HepG2 (cell line): ENCODE measurements around the gene TAF6L. TPM values are rescaled to one million over a fixed set of nuclear protein-coding genes. Genes with fewer than 3 reads are reported as not detected.

Experiments
- ERF ChIP-seq: IDR thresholded peaks from 2 replicates; pipeline ENCODE4 v1.6.1; 2018; ENCODE audit warnings: missing biosample characterization, missing genetic modification reagents
- FOXJ3 ChIP-seq: sonication (generic); formaldehyde crosslinking; IDR thresholded peaks from 2 replicates; pipeline ENCODE4 v1.4.0; 2020; ENCODE audit warnings: missing genetic modification reagents, mild to moderate bottlenecking, borderline replicate concordance
- GPN1 ChIP-seq: sonication (generic); formaldehyde crosslinking; IDR thresholded peaks from 2 replicates; pipeline ENCODE4 v1.5.1; 2020; ENCODE audit warnings: missing genetic modification reagents, borderline replicate concordance
- MIER3 ChIP-seq: IDR thresholded peaks from 2 replicates; pipeline ENCODE4 v1.6.1; 2016; ENCODE audit warnings: missing compliant biosample characterization, borderline replicate concordance
- PRMT3 ChIP-seq: sonication (generic); formaldehyde crosslinking; IDR thresholded peaks from 2 replicates; pipeline ENCODE4 v1.8.1; 2022; ENCODE audit warnings: low read depth, mild to moderate bottlenecking, moderate library complexity, missing genetic modification reagents, borderline replicate concordance
- RBAK ChIP-seq: sonication (generic); formaldehyde crosslinking; IDR thresholded peaks from 2 replicates; pipeline ENCODE4 v1.5.1; 2020; ENCODE audit warnings: mild to moderate bottlenecking, missing genetic modification reagents
- REST ChIP-seq, 2 experiments: IDR thresholded peaks; 2 replicates each; pipeline ENCODE4 v1.6.1; 2011 to 2012; ENCODE audit warnings: low read length in 2 of 2, borderline replicate concordance in 1 of 2, low read depth in 1 of 2, mild to moderate bottlenecking in 1 of 2, moderate library complexity in 1 of 2
- YY1 ChIP-seq: IDR thresholded peaks from 2 replicates; pipeline ENCODE4 v1.6.1; 2011; ENCODE audit warnings: low read length, low read depth, moderate library complexity, mild to moderate bottlenecking; ENCODE audit not compliant: insufficient read depth, insufficient replicate concordance
- ZNF781 ChIP-seq: sonication (generic); formaldehyde crosslinking; IDR thresholded peaks from 2 replicates; pipeline ENCODE4 v1.5.1; 2020; ENCODE audit warnings: borderline replicate concordance, mild to moderate bottlenecking, missing genetic modification reagents; ENCODE audit errors: not compliant biosample characterization
- polyA plus RNA-seq, 8 experiments: library from polyadenylated mRNA; depleted of rRNA in 3 of 8; stranded (reverse) in 7 of 8; unstranded in 1 of 8; fragments of >200 nt; fragmentation: Illumina TruSeq in 4 of 8; extraction: Trizol in 4 of 8; gene quantifications; 2 replicates each; pipeline versions ENCODE4 v1.2.1 to v1.2.3, GENCODE V29; 2011 to 2016; ENCODE audit warnings: low read depth in 4 of 8, missing spikeins in 1 of 8, mixed read lengths in 1 of 8; ENCODE audit not compliant: insufficient read depth in 1 of 8
- total RNA-seq, 5 experiments: library from RNA; depleted of rRNA; stranded (reverse); fragments of >200 nt; fragmentation: Illumina TruSeq; extraction: Trizol; gene quantifications; 2 replicates each; pipeline ENCODE4 v1.2.3, GENCODE V29; 2016; ENCODE audit warnings: low read depth in 1 of 5
- TF ChIP-seq, protein P1 (sequence below): sonication (generic); formaldehyde crosslinking; IDR thresholded peaks from 2 replicates; pipeline ENCODE4 v1.5.0; 2020; ENCODE audit warnings: mild to moderate bottlenecking, missing genetic modification reagents
- TF ChIP-seq, protein P2 (sequence below): sonication (generic); formaldehyde crosslinking; IDR thresholded peaks from 2 replicates; pipeline ENCODE4 v1.5.1; 2020; ENCODE audit warnings: mild to moderate bottlenecking, missing genetic modification reagents, moderate library complexity
- TF ChIP-seq, protein P3 (sequence below): sonication (generic); formaldehyde crosslinking; IDR thresholded peaks from 2 replicates; pipeline ENCODE4 v1.4.0; 2020; ENCODE audit warnings: missing genetic modification reagents
- TF ChIP-seq, protein P4 (sequence below): IDR thresholded peaks from 2 replicates; pipeline ENCODE4 v1.6.1; 2016; ENCODE audit warnings: mild to moderate bottlenecking

The TAF6L gene
- total and polyA plus RNA-seq, 2 of the 13 experiments (the other 11 are each of a cell fraction or from before 2014, with no cell fraction given): 12.6 to 19.4 TPM

- TF ChIP-seq, protein P1, sequence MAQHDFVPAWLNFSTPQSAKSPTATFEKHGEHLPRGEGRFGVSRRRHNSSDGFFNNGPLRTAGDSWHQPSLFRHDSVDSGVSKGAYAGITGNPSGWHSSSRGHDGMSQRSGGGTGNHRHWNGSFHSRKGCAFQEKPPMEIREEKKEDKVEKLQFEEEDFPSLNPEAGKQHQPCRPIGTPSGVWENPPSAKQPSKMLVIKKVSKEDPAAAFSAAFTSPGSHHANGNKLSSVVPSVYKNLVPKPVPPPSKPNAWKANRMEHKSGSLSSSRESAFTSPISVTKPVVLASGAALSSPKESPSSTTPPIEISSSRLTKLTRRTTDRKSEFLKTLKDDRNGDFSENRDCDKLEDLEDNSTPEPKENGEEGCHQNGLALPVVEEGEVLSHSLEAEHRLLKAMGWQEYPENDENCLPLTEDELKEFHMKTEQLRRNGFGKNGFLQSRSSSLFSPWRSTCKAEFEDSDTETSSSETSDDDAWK: no peak
- TF ChIP-seq YY1 (no peak), ZNF781 (CRISPR knock-in tag) (peak; percentile 36), RBAK (CRISPR knock-in tag) (no peak), MIER3 (CRISPR knock-in tag) (no peak), REST (IDR thresholded peaks at IDR 0.05; ENCODE audit: borderline replicate concordance in 1 of 2, low read depth in 1 of 2, low read length in 2 of 2) (no peak), FOXJ3 (no peak), PRMT3 (no peak), ERF (CRISPR knock-in tag) (peak; percentile 20; the same call in 1 of the 2 replicates), GPN1 (CRISPR knock-in tag) (no peak)
- TF ChIP-seq, protein P2, sequence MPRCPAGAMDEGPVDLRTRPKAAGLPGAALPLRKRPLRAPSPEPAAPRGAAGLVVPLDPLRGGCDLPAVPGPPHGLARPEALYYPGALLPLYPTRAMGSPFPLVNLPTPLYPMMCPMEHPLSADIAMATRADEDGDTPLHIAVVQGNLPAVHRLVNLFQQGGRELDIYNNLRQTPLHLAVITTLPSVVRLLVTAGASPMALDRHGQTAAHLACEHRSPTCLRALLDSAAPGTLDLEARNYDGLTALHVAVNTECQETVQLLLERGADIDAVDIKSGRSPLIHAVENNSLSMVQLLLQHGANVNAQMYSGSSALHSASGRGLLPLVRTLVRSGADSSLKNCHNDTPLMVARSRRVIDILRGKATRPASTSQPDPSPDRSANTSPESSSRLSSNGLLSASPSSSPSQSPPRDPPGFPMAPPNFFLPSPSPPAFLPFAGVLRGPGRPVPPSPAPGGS: peak; percentile 54; the same call in 1 of the 2 replicates
- TF ChIP-seq, protein P3, sequence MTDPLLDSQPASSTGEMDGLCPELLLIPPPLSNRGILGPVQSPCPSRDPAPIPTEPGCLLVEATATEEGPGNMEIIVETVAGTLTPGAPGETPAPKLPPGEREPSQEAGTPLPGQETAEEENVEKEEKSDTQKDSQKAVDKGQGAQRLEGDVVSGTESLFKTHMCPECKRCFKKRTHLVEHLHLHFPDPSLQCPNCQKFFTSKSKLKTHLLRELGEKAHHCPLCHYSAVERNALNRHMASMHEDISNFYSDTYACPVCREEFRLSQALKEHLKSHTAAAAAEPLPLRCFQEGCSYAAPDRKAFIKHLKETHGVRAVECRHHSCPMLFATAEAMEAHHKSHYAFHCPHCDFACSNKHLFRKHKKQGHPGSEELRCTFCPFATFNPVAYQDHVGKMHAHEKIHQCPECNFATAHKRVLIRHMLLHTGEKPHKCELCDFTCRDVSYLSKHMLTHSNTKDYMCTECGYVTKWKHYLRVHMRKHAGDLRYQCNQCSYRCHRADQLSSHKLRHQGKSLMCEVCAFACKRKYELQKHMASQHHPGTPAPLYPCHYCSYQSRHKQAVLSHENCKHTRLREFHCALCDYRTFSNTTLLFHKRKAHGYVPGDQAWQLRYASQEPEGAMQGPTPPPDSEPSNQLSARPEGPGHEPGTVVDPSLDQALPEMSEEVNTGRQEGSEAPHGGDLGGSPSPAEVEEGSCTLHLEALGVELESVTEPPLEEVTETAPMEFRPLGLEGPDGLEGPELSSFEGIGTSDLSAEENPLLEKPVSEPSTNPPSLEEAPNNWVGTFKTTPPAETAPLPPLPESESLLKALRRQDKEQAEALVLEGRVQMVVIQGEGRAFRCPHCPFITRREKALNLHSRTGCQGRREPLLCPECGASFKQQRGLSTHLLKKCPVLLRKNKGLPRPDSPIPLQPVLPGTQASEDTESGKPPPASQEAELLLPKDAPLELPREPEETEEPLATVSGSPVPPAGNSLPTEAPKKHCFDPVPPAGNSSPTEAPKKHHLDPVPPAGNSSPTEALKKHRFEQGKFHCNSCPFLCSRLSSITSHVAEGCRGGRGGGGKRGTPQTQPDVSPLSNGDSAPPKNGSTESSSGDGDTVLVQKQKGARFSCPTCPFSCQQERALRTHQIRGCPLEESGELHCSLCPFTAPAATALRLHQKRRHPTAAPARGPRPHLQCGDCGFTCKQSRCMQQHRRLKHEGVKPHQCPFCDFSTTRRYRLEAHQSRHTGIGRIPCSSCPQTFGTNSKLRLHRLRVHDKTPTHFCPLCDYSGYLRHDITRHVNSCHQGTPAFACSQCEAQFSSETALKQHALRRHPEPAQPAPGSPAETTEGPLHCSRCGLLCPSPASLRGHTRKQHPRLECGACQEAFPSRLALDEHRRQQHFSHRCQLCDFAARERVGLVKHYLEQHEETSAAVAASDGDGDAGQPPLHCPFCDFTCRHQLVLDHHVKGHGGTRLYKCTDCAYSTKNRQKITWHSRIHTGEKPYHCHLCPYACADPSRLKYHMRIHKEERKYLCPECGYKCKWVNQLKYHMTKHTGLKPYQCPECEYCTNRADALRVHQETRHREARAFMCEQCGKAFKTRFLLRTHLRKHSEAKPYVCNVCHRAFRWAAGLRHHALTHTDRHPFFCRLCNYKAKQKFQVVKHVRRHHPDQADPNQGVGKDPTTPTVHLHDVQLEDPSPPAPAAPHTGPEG (CRISPR knock-in tag): 0 out of 2 replicates have a peak, but pooled peaks have one; percentile 27
- TF ChIP-seq, protein P4, sequence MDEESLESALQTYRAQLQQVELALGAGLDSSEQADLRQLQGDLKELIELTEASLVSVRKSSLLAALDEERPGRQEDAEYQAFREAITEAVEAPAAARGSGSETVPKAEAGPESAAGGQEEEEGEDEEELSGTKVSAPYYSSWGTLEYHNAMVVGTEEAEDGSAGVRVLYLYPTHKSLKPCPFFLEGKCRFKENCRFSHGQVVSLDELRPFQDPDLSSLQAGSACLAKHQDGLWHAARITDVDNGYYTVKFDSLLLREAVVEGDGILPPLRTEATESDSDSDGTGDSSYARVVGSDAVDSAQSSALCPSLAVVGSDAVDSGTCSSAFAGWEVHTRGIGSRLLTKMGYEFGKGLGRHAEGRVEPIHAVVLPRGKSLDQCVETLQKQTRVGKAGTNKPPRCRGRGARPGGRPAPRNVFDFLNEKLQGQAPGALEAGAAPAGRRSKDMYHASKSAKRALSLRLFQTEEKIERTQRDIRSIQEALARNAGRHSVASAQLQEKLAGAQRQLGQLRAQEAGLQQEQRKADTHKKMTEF (CRISPR knock-in tag): peak; percentile 26; the same call in 1 of the 2 replicates
These were observed 60.5 kb downstream of the TAF6L start, which contains the start of gene STX5 (continued) for GRCh38 chr11:62831520-62832335.
